GM12864 (cell line): ENCODE measurements around the gene APOA5.

Experiments
- DNase-seq: peaks from one replicate; pipeline ENCODE4 v3.0.0-alpha.2; 2011; ENCODE audit warnings: low read depth
- H3K4me3 ChIP-seq: 2 replicates; pipeline ENCODE4 v1.5.1; 2011; ENCODE audit warnings: mild to moderate bottlenecking, low read depth, low read length, control low read depth
- CTCF ChIP-seq: IDR thresholded peaks from 2 replicates; pipeline ENCODE4 v1.5.1; 2011; ENCODE audit warnings: low read depth, mild to moderate bottlenecking, moderate library complexity, low read length, control low read depth, inconsistent platforms; ENCODE audit errors: missing control alignments

APOA5 gene

DNA sequence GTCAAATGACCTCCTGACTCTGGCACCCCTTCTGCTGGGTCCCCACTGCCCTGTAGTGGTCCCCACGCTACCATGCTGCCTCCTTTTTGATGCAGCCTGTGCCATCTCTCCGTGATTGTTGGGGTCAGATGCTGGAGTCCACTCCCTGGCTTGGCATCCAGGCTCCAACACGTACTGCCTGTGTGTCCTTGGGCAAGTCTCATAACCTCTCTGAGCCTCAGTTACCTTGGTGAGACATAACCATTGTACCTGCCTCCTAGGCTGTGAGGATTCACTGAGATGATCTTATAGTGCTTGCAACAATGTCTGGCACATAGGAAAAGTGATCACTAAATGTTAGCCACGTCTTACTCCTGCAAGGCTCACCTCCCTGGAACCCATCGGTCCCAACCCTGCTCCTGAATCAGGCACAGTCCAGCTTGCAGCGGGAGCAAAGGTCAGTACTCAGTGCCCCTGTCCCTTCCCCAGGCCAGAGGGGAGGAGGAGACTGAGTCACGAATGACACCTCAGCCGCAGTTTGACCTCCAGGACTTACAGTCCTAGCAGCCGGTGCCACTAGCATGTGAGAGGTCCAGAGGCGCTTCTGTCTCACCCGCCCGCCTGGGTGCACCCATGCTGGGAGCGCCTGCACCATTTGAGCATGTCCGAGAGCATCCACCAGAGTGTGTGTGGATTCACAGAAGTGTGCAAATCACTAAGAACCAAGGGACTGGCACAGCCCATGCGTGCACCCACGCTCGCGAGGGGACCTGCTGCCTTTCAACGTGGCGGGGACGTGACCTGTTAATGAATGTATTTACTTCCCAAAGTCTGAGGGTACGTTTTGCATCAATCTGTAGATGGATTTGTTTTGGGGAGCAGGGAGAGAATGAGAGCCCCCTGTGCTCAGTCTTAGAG, 34.4 kb upstream of the APOA5 start:
- no peak for TF ChIP-seq CTCF
- DNase-seq: no peak
- H3K4me3 ChIP-seq: no peak overlapping the region

DNA sequence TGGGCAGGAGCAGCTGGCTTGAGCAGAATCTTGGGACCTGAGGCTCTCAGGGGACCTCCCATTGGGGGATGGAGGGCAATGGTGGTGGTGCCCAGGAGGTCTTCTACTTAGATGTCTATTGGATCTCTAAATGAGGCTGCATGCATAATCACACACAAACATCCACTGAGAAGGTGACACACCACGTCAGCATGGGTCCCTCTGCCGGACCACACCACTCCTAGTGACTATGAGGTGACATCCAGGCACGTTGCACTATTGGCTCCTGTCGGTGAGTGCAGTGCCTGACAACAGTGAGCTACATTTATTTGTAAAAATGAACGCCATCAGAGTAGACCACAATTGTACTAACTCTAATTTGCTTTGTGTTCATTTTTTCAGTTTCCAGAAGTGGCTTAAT, 33.8 kb upstream of the APOA5 start:
- H3K4me3 ChIP-seq: no peak overlapping the region
- no peak for DNase-seq
- TF ChIP-seq CTCF: no peak

GRCh38 chr11:116823031-116823843, 31.6 kb upstream of the APOA5 start, which contains the start of gene APOA4:
Gene APOA4 (minus strand): TSS chr11:116823304. CDS start chr11:116823191, 113 bp downstream.
- H3K4me3 ChIP-seq: no peak within 1 kb of the TSS
- TF ChIP-seq CTCF: no peak
- no peak for DNase-seq

DNA sequence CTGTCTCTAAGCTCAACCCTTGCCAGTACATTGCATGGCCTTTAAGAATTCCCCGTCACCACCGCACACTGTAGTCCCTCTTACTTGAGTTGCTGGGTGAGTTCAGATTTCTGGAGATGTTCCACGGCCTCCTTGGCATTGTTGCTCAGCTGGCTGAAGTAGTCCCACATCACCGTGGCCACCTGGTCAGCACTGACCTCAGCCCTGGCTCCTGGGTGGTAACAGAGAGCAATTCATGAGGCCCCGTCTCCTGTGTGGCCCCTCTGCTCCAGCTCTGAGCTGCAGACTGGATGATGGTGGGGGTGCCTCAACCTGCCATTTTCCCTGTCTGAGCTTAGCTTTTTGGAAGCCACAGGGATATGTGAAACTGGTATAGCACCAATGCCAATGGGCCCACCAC, 30.9 kb upstream of the APOA5 start:
- TF ChIP-seq CTCF: no peak
- DNase-seq: no peak
- no peak overlapping the region for H3K4me3 ChIP-seq

DNA sequence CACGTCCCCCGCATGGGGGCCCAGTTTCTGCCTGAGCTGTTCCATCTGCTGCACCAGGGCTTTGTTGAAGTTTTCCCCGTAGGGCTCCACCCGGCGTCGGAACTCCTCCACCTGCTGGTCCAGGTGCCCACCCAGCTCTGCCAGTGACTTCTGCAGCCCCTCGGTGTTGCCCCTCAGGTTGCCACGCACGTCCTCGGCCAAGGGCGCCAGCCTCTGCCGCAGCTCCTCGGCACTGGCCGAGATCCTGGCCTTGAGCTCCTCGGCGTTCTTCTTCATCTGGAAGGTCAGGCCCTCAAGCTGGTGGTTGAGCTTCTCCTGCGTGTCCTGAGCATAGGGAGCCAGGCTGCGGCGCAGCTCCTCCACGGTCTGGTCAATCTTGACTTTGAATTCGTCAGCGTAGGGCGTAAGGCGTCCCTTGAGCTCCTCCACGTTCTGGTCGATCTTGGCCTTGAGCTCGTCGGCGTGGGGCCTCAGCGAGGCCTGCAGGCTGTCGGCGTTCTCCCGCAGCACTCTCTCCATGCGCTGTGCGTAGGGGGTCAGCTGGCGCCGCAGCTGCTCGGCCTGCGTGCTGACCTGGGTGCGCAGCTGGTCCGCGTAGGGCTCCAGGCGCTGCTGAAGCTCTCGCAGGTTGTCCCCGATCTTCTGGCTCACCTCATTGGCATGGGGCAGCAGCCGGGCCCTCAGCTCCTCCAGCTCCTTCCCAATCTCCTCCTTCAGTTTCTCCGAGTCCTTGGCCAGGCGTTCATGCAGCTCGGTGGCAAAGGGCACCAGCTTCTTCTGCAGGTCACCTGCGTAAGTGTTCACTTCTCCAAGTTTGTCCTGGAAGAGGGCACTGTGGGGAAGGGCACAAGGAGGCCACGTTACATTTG, 29.6 kb upstream of the APOA5 start:
- TF ChIP-seq CTCF: no peak
- no peak overlapping the region for H3K4me3 ChIP-seq
- no peak for DNase-seq

DNA sequence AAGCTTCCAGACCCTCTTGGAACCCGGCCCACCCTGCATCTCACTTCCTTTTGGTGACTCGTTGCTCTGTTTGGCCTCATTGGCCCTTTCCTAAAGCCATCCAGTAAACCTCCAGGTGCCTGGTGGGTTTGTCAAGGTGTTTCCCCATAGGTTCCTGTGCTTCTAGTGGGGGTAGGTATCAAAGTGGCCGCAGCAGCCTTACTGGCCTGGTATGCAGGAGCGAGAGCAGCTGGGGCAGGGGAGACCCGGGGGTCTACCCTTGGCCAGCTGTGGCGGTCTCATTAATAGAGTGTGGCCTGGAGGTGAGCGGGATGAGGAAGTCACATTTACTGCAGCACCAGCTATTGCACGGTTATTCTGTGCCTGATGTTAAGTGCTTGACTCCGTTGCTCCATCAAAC, 27.4 kb upstream of the APOA5 start:
- H3K4me3 ChIP-seq: no peak overlapping the region
- TF ChIP-seq CTCF: no peak
- DNase-seq: no peak
